Measurements from ENCODE around the gene MRO. TPM values are rescaled to one million over a fixed set of nuclear protein-coding genes. Genes with fewer than 3 reads are reported as not detected.

MRO gene
- total and polyA plus RNA-seq, 12 donors: 0.67 to 9.4 (median 3.3) TPM

DNA sequence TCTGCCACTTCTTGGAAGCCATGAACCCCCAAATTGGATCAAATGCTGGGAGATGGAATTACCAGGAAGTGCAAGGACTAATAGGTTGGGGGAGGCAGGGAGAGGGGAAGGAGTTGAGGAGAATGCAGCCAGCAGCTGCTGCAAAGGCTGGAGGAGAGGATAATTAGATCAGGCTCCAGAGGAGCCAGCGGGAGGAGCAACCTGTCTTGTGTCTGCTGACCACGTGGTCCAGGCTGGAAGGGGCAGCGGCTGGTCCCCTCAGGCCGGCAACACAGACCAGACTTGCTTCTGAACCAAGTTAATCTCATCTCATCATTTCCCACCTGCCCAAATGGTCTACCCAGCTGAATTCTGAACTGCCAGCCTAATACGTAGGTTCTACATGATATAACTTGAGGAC is 68.3 kb downstream of the MRO start:
- Histone ChIP-seq H3K9me3 (replicated peaks in 1 of 3) (no peaks in the 10 kb centered on the region), H3K4me1 (replicated peaks in 1 of 2) (no peaks in the 10 kb centered on the region), H3K4me3 (no peak overlapping the region), H3K36me3 (replicated peaks in 1 of 2) (no peaks in the 10 kb centered on the region), H3K27ac (no peak overlapping the region), H3K27me3 (no peaks in the 10 kb centered on the region)
- 42 to 57% (median 54%) methylated on average over 5 of the region's 5 CpGs for WGBS, 4 donors
- DNase-seq: no peak
- TF ChIP-seq, protein P1, sequence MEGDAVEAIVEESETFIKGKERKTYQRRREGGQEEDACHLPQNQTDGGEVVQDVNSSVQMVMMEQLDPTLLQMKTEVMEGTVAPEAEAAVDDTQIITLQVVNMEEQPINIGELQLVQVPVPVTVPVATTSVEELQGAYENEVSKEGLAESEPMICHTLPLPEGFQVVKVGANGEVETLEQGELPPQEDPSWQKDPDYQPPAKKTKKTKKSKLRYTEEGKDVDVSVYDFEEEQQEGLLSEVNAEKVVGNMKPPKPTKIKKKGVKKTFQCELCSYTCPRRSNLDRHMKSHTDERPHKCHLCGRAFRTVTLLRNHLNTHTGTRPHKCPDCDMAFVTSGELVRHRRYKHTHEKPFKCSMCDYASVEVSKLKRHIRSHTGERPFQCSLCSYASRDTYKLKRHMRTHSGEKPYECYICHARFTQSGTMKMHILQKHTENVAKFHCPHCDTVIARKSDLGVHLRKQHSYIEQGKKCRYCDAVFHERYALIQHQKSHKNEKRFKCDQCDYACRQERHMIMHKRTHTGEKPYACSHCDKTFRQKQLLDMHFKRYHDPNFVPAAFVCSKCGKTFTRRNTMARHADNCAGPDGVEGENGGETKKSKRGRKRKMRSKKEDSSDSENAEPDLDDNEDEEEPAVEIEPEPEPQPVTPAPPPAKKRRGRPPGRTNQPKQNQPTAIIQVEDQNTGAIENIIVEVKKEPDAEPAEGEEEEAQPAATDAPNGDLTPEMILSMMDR (IDR thresholded peaks at IDR 0.05): no peak
- no peak for TF ChIP-seq POLR2A (IDR thresholded peaks at IDR 0.05)
- intact Hi-C loops (cut with DNase I): no loop called here

DNA sequence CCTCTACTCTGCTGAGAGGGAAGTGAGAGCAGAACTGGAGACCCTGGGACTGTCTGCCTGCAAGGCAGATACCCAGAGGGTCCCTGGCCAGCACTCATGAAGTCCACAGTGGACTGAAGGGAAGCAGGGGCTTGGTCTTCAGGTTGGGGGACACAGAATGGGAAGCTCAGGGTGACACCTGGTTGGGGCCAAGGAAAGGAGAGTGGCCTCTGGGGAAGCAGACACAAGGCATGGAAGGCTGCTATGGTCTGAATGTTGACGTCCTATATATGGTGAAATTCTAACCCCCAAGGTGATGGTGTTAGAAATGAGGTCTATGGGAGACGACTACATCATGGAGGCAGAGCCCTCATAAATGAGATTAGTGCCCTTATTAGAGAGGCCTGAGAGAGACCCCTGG is 69.3 kb downstream of the MRO start:
- Histone ChIP-seq H3K36me3 (replicated peaks in 1 of 2) (no peaks in the 10 kb centered on the region), H3K27ac (no peak overlapping the region), H3K4me1 (replicated peaks in 1 of 2) (no peaks in the 10 kb centered on the region), H3K4me3 (no peak overlapping the region), H3K27me3 (no peaks in the 10 kb centered on the region), H3K9me3 (replicated peaks in 1 of 3) (no peaks in the 10 kb centered on the region)
- intact Hi-C loops (cut with DNase I): no loop called here
- TF ChIP-seq, protein P1 (IDR thresholded peaks at IDR 0.05): no peak
- TF ChIP-seq POLR2A (IDR thresholded peaks at IDR 0.05): no peak
- 74 to 91% (median 83%) methylated on average over 2 of the region's 2 CpGs for WGBS, 4 donors
- no peak for DNase-seq

DNA sequence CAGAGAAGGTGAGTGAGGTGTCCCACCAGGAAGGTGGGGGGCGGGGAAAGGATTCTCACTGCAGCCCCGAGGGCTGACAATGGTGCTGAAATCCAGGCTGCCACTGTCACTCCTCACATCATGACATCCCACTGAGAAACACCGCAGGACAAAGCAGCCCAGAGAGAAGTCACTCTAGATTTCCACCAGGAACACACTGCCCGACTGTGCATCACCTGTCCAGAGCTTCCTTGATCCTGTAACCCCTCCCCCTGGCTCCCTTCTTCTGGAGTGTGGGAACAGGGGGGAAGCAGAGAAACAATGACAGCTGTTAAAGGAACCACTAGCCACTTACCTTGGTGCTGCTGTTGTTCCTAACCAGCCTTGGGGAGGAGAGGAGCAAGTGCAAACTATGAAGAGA is 69.9 kb downstream of the MRO start:
- no peak for DNase-seq
- no peaks in the 10 kb centered on the region for H3K9me3 ChIP-seq (replicated peaks in 1 of 3)
- no peaks in the 10 kb centered on the region for H3K36me3 ChIP-seq (replicated peaks in 1 of 2)
- 67 to 76% (median 69%) methylated on average over 4 of the region's 4 CpGs for WGBS, 4 donors
- H3K4me3 ChIP-seq: no peak overlapping the region
- H3K4me1 ChIP-seq (replicated peaks in 1 of 2): no peaks in the 10 kb centered on the region
- no peak for TF ChIP-seq POLR2A (IDR thresholded peaks at IDR 0.05)
- TF ChIP-seq, protein P1 (IDR thresholded peaks at IDR 0.05): no peak
- intact Hi-C loops (cut with DNase I): no loop called here
- no peaks in the 10 kb centered on the region for H3K27me3 ChIP-seq
- H3K27ac ChIP-seq: no peak overlapping the region

DNA sequence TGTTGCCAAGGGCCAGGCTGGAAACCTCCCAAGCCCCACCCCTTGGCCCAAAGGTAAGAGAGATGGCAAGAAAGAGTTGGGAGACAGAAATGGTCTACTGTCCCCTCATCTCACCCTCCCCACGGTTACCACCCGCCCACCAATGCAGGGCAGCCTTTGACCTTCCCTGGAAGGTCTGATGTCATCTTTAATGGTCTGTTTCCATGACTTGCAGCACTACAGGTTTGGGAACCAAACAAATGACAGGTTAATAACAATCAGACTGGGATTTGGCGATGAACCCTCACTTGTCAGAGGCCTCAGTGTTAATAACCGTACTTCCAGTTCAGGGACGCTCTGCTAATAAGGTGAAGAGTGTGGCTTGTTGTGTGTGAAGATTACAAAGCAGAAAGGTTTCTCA is 70.4 kb downstream of the MRO start:
- 83 to 86% (median 85%) methylated on average over 5 of the region's 5 CpGs for WGBS, 4 donors
- H3K4me1 ChIP-seq (replicated peaks in 1 of 2): no peaks in the 10 kb centered on the region
- no peaks in the 10 kb centered on the region for H3K9me3 ChIP-seq (replicated peaks in 1 of 3)
- no peak overlapping the region for H3K4me3 ChIP-seq
- H3K27ac ChIP-seq: no peak overlapping the region
- intact Hi-C loops (cut with DNase I): no loop called here
- no peaks in the 10 kb centered on the region for H3K36me3 ChIP-seq (replicated peaks in 1 of 2)
- H3K27me3 ChIP-seq: no peaks in the 10 kb centered on the region
- DNase-seq: no peak
- TF ChIP-seq, protein P1 (IDR thresholded peaks at IDR 0.05): no peak
- TF ChIP-seq POLR2A (IDR thresholded peaks at IDR 0.05): no peak

All from adrenal gland (tissue), 12 donors.